ENCODE measurements around the gene COL20A1. TPM values are rescaled to one million over a fixed set of nuclear protein-coding genes. Genes with fewer than 3 reads are reported as not detected.

The COL20A1 gene
- total and polyA plus RNA-seq, 2 of the 13 experiments (the other 11 are each of a cell fraction or from before 2014, with no cell fraction given) = not detected

DNA sequence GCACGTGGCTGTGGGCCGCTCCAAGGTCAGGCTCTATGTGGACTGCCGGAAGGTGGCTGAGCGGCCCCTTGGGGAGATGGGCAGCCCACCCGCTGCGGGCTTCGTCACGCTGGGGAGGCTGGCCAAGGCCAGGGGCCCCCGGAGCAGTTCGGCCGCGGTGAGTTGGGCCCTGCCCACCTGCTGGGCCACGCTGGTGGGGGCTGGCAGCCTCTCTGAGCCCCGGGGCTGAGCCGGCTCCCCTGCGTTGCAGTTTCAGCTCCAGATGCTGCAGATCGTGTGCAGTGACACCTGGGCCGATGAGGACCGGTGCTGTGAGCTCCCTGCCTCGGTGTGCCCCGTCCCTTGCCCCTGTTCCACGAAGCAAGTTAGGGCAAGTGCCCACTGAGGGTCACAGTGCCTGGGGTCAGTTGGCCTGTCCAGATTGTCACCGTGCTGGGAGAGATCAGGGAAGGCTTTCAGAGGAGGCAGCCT is 27.1 kb downstream of the COL20A1 start:
- ATAC-seq (no peak), DNase-seq (ENCODE audit: low spot score) (no peak), FAIRE-seq (no peak)
- ChIA-PET POLR2A (no interaction called here), CTCF (ENCODE audit: low intra/inter-chr PET ratio, low total read pairs) (no interaction called here)
- Histone ChIP-seq H3K27ac (ENCODE audit: extremely low read length, insufficient read depth, low read length) (no peak overlapping the region), H3K9ac (ENCODE audit: insufficient read depth, low read depth, low read length) (no peak overlapping the region), H3K9me3 (ENCODE audit: low read length) (no peaks in the 10 kb centered on the region), H3K36me3 (replicated peaks in 1 of 2; ENCODE audit: control insufficient read depth in 1 of 2, insufficient read depth in 2 of 2, low read length in 2 of 2) (no peaks in the 10 kb centered on the region), H3K4me1 (ENCODE audit: insufficient read depth, low read length) (no peaks in the 10 kb centered on the region), H3K4me3 (replicated peaks in 1 of 3; ENCODE audit: insufficient read depth in 1 of 3, low read depth in 2 of 3, low read length in 3 of 3) (no peak overlapping the region), H3K79me2 (ENCODE audit: insufficient read depth, low read length) (no peaks in the 10 kb centered on the region), H3K27me3 (ENCODE audit: control insufficient read depth in 1 of 2, insufficient read depth in 2 of 2, low read length in 2 of 2) (peaks cover 7 to 46% of the 10 kb centered on the region in 2 experiments; a peak in 4 of 5 replicates), H2AFZ (ENCODE audit: low read length) (no peak overlapping the region), H4K20me1 (ENCODE audit: insufficient read depth, low read length) (peaks cover 3% of the 10 kb centered on the region; the same call in 1 of the 2 replicates), H3K4me2 (ENCODE audit: low read depth, low read length) (no peak overlapping the region)
- 40% methylated on average over 12 of the region's 23 CpGs for WGBS (ENCODE audit: low lambda C conversion rate)
- intact Hi-C loops (cut with micrococcal nuclease; ENCODE audit: unreplicated experiment) = no loop called here
- BruUV-seq (replicated peaks) = no TSS peak
- TF ChIP-seq ZNF768 (CRISPR knock-in tag; IDR thresholded peaks at IDR 0.05) (peak; percentile 85; the same call in 1 of the 2 replicates), MTF2 (CRISPR knock-in tag; IDR thresholded peaks at IDR 0.05; ENCODE audit: borderline replicate concordance) (no peak)
- in situ Hi-C loops (cut with HindIII; ENCODE audit: extremely low pct_ligation_motif_present, low pct_unique_long_range_greater_than_20kb) = no loop called here

DNA sequence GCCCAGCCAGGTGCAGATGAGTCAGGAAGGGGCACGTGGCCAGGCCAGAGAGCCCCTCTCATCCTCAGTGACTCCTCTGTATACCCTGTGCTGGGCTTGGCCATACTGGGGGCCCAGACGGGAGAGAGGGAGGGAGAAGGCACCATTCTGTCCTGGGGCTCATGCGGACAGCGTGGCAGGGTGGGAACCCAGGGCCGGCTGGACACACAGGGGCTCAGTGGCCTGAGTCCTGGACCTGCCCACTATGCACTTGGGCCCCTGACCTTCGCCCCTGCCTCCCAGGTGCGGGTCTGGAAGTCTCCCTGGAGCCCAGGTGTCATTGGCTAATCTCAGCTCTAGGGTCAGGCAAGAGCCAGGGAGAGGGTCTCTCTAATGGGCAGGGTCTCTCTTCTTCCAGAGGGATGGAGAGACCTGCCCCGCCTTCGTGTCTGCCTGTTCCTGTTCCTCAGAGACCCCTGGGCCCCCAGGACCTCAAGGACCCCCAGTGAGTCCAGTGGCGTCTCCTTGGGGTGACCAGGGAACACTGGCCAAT is 27.7 kb downstream of the COL20A1 start:
- H3K4me2 ChIP-seq (ENCODE audit: low read depth, low read length) = no peak overlapping the region
- H3K4me1 ChIP-seq (ENCODE audit: insufficient read depth, low read length) = no peaks in the 10 kb centered on the region
- no peak overlapping the region for H3K4me3 ChIP-seq (replicated peaks in 1 of 3; ENCODE audit: insufficient read depth in 1 of 3, low read depth in 2 of 3, low read length in 3 of 3)
- FAIRE-seq (no peak), DNase-seq (ENCODE audit: low spot score) (no peak), ATAC-seq (no peak)
- POLR2A ChIA-PET = no interaction called here
- no TSS peak for BruUV-seq (replicated peaks)
- H4K20me1 ChIP-seq (ENCODE audit: insufficient read depth, low read length) = peaks cover 3% of the 10 kb centered on the region; the same call in 1 of the 2 replicates
- intact Hi-C loops (cut with micrococcal nuclease; ENCODE audit: unreplicated experiment) = no loop called here
- H3K27me3 ChIP-seq (ENCODE audit: control insufficient read depth in 1 of 2, insufficient read depth in 2 of 2, low read length in 2 of 2) = peaks cover 5 to 40% of the 10 kb centered on the region in 2 experiments; a peak in 4 of 5 replicates
- in situ Hi-C loops (cut with HindIII; ENCODE audit: extremely low pct_ligation_motif_present, low pct_unique_long_range_greater_than_20kb) = no loop called here
- H3K79me2 ChIP-seq (ENCODE audit: insufficient read depth, low read length) = no peaks in the 10 kb centered on the region
- no peak overlapping the region for H3K27ac ChIP-seq (ENCODE audit: extremely low read length, insufficient read depth, low read length)
- no peak overlapping the region for H2AFZ ChIP-seq (ENCODE audit: low read length)
- no peaks in the 10 kb centered on the region for H3K9me3 ChIP-seq (ENCODE audit: low read length)
- CTCF ChIA-PET (ENCODE audit: low intra/inter-chr PET ratio, low total read pairs) = no interaction called here
- H3K9ac ChIP-seq (ENCODE audit: insufficient read depth, low read depth, low read length) = no peak overlapping the region
- no peak for TF ChIP-seq SRF (IDR thresholded peaks at IDR 0.05; ENCODE audit: low read depth, low read length)
- 0 out of 2 replicates have a peak, but pooled peaks have one; percentile 10 for TF ChIP-seq TAF1 (CRISPR knock-in tag; IDR thresholded peaks at IDR 0.05)
- H3K36me3 ChIP-seq (replicated peaks in 1 of 2; ENCODE audit: control insufficient read depth in 1 of 2, insufficient read depth in 2 of 2, low read length in 2 of 2) = no peaks in the 10 kb centered on the region
- WGBS (ENCODE audit: low lambda C conversion rate) = 11% methylated on average over 7 of the region's 10 CpGs
